ENCODE measurements around the gene NDUFS4.

DNA sequence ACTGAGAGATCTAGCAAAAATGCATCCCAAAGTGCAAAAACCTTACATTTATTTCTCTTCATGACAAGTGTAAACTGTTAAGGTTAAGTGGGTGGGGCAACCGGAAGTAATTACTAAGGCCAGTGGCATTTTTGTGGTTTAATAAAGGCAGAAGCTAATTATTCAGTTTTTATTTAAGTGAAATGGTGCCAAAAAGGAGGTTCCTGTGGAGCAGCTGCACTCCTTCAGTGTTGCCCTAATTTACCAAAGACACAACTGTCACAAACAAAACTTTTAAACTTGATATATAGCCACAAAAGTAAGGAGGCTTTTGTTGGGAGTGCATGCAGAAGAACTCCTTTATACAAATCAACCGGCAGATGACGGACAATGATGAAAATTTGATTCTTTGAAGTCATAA, 81.6 kb downstream of the NDUFS4 start:
- TF ChIP-seq, protein P1, sequence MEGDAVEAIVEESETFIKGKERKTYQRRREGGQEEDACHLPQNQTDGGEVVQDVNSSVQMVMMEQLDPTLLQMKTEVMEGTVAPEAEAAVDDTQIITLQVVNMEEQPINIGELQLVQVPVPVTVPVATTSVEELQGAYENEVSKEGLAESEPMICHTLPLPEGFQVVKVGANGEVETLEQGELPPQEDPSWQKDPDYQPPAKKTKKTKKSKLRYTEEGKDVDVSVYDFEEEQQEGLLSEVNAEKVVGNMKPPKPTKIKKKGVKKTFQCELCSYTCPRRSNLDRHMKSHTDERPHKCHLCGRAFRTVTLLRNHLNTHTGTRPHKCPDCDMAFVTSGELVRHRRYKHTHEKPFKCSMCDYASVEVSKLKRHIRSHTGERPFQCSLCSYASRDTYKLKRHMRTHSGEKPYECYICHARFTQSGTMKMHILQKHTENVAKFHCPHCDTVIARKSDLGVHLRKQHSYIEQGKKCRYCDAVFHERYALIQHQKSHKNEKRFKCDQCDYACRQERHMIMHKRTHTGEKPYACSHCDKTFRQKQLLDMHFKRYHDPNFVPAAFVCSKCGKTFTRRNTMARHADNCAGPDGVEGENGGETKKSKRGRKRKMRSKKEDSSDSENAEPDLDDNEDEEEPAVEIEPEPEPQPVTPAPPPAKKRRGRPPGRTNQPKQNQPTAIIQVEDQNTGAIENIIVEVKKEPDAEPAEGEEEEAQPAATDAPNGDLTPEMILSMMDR (IDR thresholded peaks at IDR 0.05; ENCODE audit: insufficient read depth, low read length, poor library complexity, severe bottlenecking): no peak
- TF ChIP-seq EZH2phosphoT487 (conservative IDR thresholded peaks at IDR 0.05; ENCODE audit: low read length): no peak
